Endodermal cell (in vitro differentiated cells): ENCODE data around the gene NTRK2. TPM values are rescaled to one million over a fixed set of nuclear protein-coding genes. Genes with fewer than 3 reads are reported as not detected.

Experiments used
- DNase-seq: peaks from one replicate; pipeline ENCODE4 v3.0.0-alpha.2; 2017
- H3K27ac ChIP-seq: 2 replicates; pipeline ENCODE4 v1.5.1; 2013; ENCODE audit warnings: mild to moderate bottlenecking, low read depth, low read length, moderate library complexity
- H3K27me3 ChIP-seq: 2 replicates; pipeline ENCODE4 v1.6.1; 2013; ENCODE audit warnings: mild to moderate bottlenecking, low read length, moderate library complexity; ENCODE audit not compliant: insufficient read depth, control insufficient read depth, poor library complexity, severe bottlenecking
- H3K36me3 ChIP-seq: 2 replicates; pipeline ENCODE4 v1.7.0; 2013; ENCODE audit warnings: mild to moderate bottlenecking, low read length, moderate library complexity; ENCODE audit not compliant: control insufficient read depth, insufficient read depth
- H3K4me1 ChIP-seq: one replicate; pipeline ENCODE4 v1.7.0; 2013; ENCODE audit warnings: low read length; ENCODE audit not compliant: control insufficient read depth, insufficient read depth
- H3K4me3 ChIP-seq: 2 replicates; pipeline ENCODE4 v1.5.1; 2013; ENCODE audit warnings: mild to moderate bottlenecking, low read length, moderate library complexity
- H3K9ac ChIP-seq: 2 replicates; pipeline ENCODE4 v1.6.1; 2013; ENCODE audit warnings: mild to moderate bottlenecking, low read length, moderate library complexity; ENCODE audit not compliant: poor library complexity, severe bottlenecking; ENCODE audit errors: extremely low read depth
- H3K9me3 ChIP-seq: 2 replicates; pipeline ENCODE4 v1.6.1; 2013; ENCODE audit warnings: mild to moderate bottlenecking, low read length, moderate library complexity; ENCODE audit not compliant: control insufficient read depth
- H3K27ac Mint-ChIP-seq: 2 replicates; pipeline ENCODE4 v1.8.0; 2020; ENCODE audit warnings: mixed read lengths
- H3K27me3 Mint-ChIP-seq: 2 replicates; pipeline ENCODE4 v1.8.0; 2021; ENCODE audit warnings: mild to moderate bottlenecking, mixed read lengths; ENCODE audit not compliant: insufficient read depth
- H3K36me3 Mint-ChIP-seq: 2 replicates; pipeline ENCODE4 v1.8.0; 2020; ENCODE audit warnings: low read depth, mixed read lengths
- H3K4me1 Mint-ChIP-seq: 2 replicates; pipeline ENCODE4 v1.8.0; 2020; ENCODE audit warnings: mixed read lengths
- H3K4me3 Mint-ChIP-seq: 2 replicates; pipeline ENCODE4 v1.8.0; 2020; ENCODE audit warnings: mild to moderate bottlenecking, moderate library complexity, mixed read lengths
- H3K9me3 Mint-ChIP-seq: 2 replicates; pipeline ENCODE4 v1.8.0; 2020; ENCODE audit warnings: mild to moderate bottlenecking, mixed read lengths
- CTCF ChIP-seq: fragments of 200-600 bp; sonication (generic); conservative IDR thresholded peaks from 2 replicates; pipeline ENCODE4 v1.5.0; 2021; ENCODE audit warnings: antibody characterized with exemption, mild to moderate bottlenecking
- WGBS, 2 experiments: methylation state at CpG; one replicate each; pipeline versions ENCODE4 v1.1.5 to v1.1.7; 2013; ENCODE audit warnings: missing lambda C conversion rate in 2 of 2, mixed read lengths in 1 of 2; ENCODE audit not compliant: insufficient coverage in 1 of 2, insufficient read length in 1 of 2; 5-methylcytosine and 5-hydroxymethylcytosine counted together
- total RNA-seq, 2 donors: library from RNA; stranded (reverse); fragmentation: NEBNext Ultra II Directional in 1 of 2; extraction: Animal tissue kit (Norgen Biotek cat#: 25700) in 1 of 2; gene quantifications; 2 replicates in 1 of 2; 3 replicates in 1 of 2; pipeline ENCODE4 v1.2.1, GENCODE V29; 2021

NTRK2 gene
- total RNA-seq, 2 donors from 2014 or later: 0.09 to 0.18 TPM

- H3K27ac ChIP-seq: no peak overlapping the region
- Mint-ChIP-seq H3K9me3 (peaks cover 9% of the 10 kb centered on the region), H3K4me3 (peak overlapping the region; percentile 59), H3K4me1 (peaks cover 9% of the 10 kb centered on the region), H3K27me3 (peaks cover 80% of the 10 kb centered on the region), H3K36me3 (no peaks in the 10 kb centered on the region), H3K27ac (no peak overlapping the region)
- TF ChIP-seq CTCF: peak; percentile 86
- peak; percentile 95 for DNase-seq
- 1% methylated on average over 28 to 76 of the region's 76 CpGs for WGBS, 2 experiments
- peaks cover 75% of the 10 kb centered on the region for H3K27me3 ChIP-seq
- peak overlapping the region; percentile 83 for H3K4me3 ChIP-seq
- H3K9ac ChIP-seq: no peak overlapping the region
- H3K4me1 ChIP-seq: no peaks in the 10 kb centered on the region
- H3K9me3 ChIP-seq: no peaks in the 10 kb centered on the region
- no peaks in the 10 kb centered on the region for H3K36me3 ChIP-seq
Observed at GRCh38 chr9:84668196-84669012, 1.1 kb upstream of the NTRK2 start.

- DNase-seq: no peak
Observed at GRCh38 chr9:84669013-84669287, 579 bp upstream of the NTRK2 start.

More at GRCh38 chr9:84669013-84669287, 579 bp upstream of the NTRK2 start:
- peaks cover 85% of the 10 kb centered on the region for H3K27me3 Mint-ChIP-seq
- Histone ChIP-seq H3K36me3 (no peaks in the 10 kb centered on the region), H3K9ac (no peak overlapping the region), H3K4me3 (peak overlapping the region; percentile 83), H3K9me3 (no peaks in the 10 kb centered on the region), H3K4me1 (no peaks in the 10 kb centered on the region), H3K27ac (no peak overlapping the region), H3K27me3 (peaks cover 80% of the 10 kb centered on the region)
- peaks cover 7% of the 10 kb centered on the region for H3K9me3 Mint-ChIP-seq
- no peaks in the 10 kb centered on the region for H3K36me3 Mint-ChIP-seq
- peak overlapping the region; percentile 59 for H3K4me3 Mint-ChIP-seq
- WGBS, 2 experiments: 0 to 3% methylated on average over 1 to 7 of the region's 7 CpGs
- H3K4me1 Mint-ChIP-seq: peaks cover 9% of the 10 kb centered on the region
- TF ChIP-seq CTCF: no peak
- no peak overlapping the region for H3K27ac Mint-ChIP-seq
